ENCODE results near the gene TIMM10. TPM values are rescaled to one million over a fixed set of nuclear protein-coding genes. Genes with fewer than 3 reads are reported as not detected.

Gene TIMM10
- polyA plus RNA-seq, 3 donors = 30.4 to 62.1 (median 58.3) TPM

- Histone ChIP-seq H3K4me3 (replicated peaks in 1 of 3; ENCODE audit: low read depth in 2 of 3, low read length in 3 of 3) (no peak overlapping the region), H3K36me3 (replicated peaks in 1 of 2; ENCODE audit: control insufficient read depth in 1 of 2, insufficient read depth in 2 of 2, low read length in 2 of 2) (peaks cover 7 to 13% of the 10 kb centered on the region in 2 donors), H3K27ac (ENCODE audit: low read depth in 1 of 2, low read length in 2 of 2) (no peak overlapping the region), H3K27me3 (ENCODE audit: control insufficient read depth in 2 of 2, insufficient read depth in 2 of 2, low read length in 2 of 2) (no peaks in the 10 kb centered on the region), H3K9me3 (replicated peaks in 1 of 2; ENCODE audit: control insufficient read depth in 1 of 2, insufficient read depth in 1 of 2, low read length in 2 of 2) (no peaks in the 10 kb centered on the region), H3K4me2 (replicated peaks; ENCODE audit: extremely low read depth, low read length, poor library complexity, severe bottlenecking) (no peak overlapping the region), H3K79me2 (ENCODE audit: insufficient read depth, low read length) (no peaks in the 10 kb centered on the region), H3K9ac (ENCODE audit: insufficient read depth, low read length, poor library complexity, severe bottlenecking) (no peak overlapping the region), H3K4me1 (ENCODE audit: control insufficient read depth in 1 of 2, insufficient read depth in 2 of 2, low read length in 2 of 2) (peaks cover 5 to 6% of the 10 kb centered on the region in 2 donors), H4K20me1 (ENCODE audit: insufficient read depth, low read length) (no peaks in the 10 kb centered on the region), H2AFZ (ENCODE audit: insufficient read depth, low read depth, low read length, poor library complexity, severe bottlenecking) (no peak overlapping the region)
- intact Hi-C loops (cut with micrococcal nuclease) = no loop called here
- Mint-ChIP-seq H3K4me3 (no peak overlapping the region), H3K36me3 (peaks cover 12 to 14% of the 10 kb centered on the region in 2 donors), H3K27ac (no peak overlapping the region), H3K9me3 (no peaks in the 10 kb centered on the region), H3K27me3 (ENCODE audit: low read depth in 3 of 3) (peaks cover 0 to 5% (median 0%) of the 10 kb centered on the region in 3 donors), H3K4me1 (peaks cover 5% of the 10 kb centered on the region)
- no peak for DNase-seq
- no peak for TF ChIP-seq CTCF (IDR thresholded peaks at IDR 0.05)
- WGBS (ENCODE audit: insufficient coverage) = 91% methylated on average over 2 of the region's 4 CpGs
These were observed 12.0 kb upstream of the TIMM10 start for GRCh38 chr11:57542582-57542981.

- no peaks in the 10 kb centered on the region for H3K9me3 Mint-ChIP-seq
- WGBS (ENCODE audit: insufficient coverage) = 88% methylated on average over 3 of the region's 5 CpGs
These were observed 10.6 kb upstream of the TIMM10 start for GRCh38 chr11:57541169-57541568.

More at GRCh38 chr11:57541169-57541568, 10.6 kb upstream of the TIMM10 start:
- no peak for TF ChIP-seq CTCF (IDR thresholded peaks at IDR 0.05)
- Histone ChIP-seq H3K4me3 (replicated peaks in 1 of 3; ENCODE audit: low read depth in 2 of 3, low read length in 3 of 3) (no peak overlapping the region), H2AFZ (ENCODE audit: insufficient read depth, low read depth, low read length, poor library complexity, severe bottlenecking) (no peak overlapping the region), H3K9me3 (replicated peaks in 1 of 2; ENCODE audit: control insufficient read depth in 1 of 2, insufficient read depth in 1 of 2, low read length in 2 of 2) (no peaks in the 10 kb centered on the region), H4K20me1 (ENCODE audit: insufficient read depth, low read length) (no peaks in the 10 kb centered on the region), H3K79me2 (ENCODE audit: insufficient read depth, low read length) (no peaks in the 10 kb centered on the region), H3K27ac (ENCODE audit: low read depth in 1 of 2, low read length in 2 of 2) (no peak overlapping the region), H3K4me2 (replicated peaks; ENCODE audit: extremely low read depth, low read length, poor library complexity, severe bottlenecking) (no peak overlapping the region), H3K4me1 (ENCODE audit: control insufficient read depth in 1 of 2, insufficient read depth in 2 of 2, low read length in 2 of 2) (no peaks in the 10 kb centered on the region), H3K27me3 (ENCODE audit: control insufficient read depth in 2 of 2, insufficient read depth in 2 of 2, low read length in 2 of 2) (no peaks in the 10 kb centered on the region), H3K36me3 (replicated peaks in 1 of 2; ENCODE audit: control insufficient read depth in 1 of 2, insufficient read depth in 2 of 2, low read length in 2 of 2) (no peaks in the 10 kb centered on the region), H3K9ac (ENCODE audit: insufficient read depth, low read length, poor library complexity, severe bottlenecking) (no peak overlapping the region)
- DNase-seq = no peak
- H3K4me3 Mint-ChIP-seq = no peak overlapping the region
- intact Hi-C loops (cut with micrococcal nuclease) = no loop called here
- no peaks in the 10 kb centered on the region for H3K4me1 Mint-ChIP-seq
- H3K27me3 Mint-ChIP-seq (ENCODE audit: low read depth in 3 of 3) = peaks cover 0 to 5% (median 0%) of the 10 kb centered on the region in 3 donors
- peaks cover 0 to 6% of the 10 kb centered on the region in 2 donors for H3K36me3 Mint-ChIP-seq
- no peak overlapping the region for H3K27ac Mint-ChIP-seq
